Suprapubic skin (tissue), 4 donors: Measurements from ENCODE around the gene KCTD11. TPM values are rescaled to one million over a fixed set of nuclear protein-coding genes. Genes with fewer than 3 reads are reported as not detected.

Source experiments
- DNase-seq, 2 donors: peaks; one replicate each; pipeline ENCODE4 v3.0.0-alpha.2; 2019; ENCODE audit warnings: low spot score in 2 of 2
- H3K27ac ChIP-seq: fragments of 200-600 bp; sonication (generic); one replicate; pipeline ENCODE4 v1.5.1; 2019
- H3K27me3 ChIP-seq: fragments of 200-600 bp; sonication (generic); one replicate; pipeline ENCODE4 v1.5.1; 2019
- H3K36me3 ChIP-seq: fragments of 200-600 bp; sonication (generic); one replicate; pipeline ENCODE4 v1.5.1; 2019
- H3K4me1 ChIP-seq: fragments of 200-600 bp; sonication (generic); one replicate; pipeline ENCODE4 v1.5.1; 2019
- H3K4me3 ChIP-seq: fragments of 200-600 bp; sonication (generic); one replicate; pipeline ENCODE4 v1.5.1; 2019; ENCODE audit warnings: mild to moderate bottlenecking
- H3K9me3 ChIP-seq: fragments of 200-600 bp; sonication (generic); one replicate; pipeline ENCODE4 v1.5.1; 2019
- CTCF ChIP-seq, 2 donors: fragments of 200-600 bp in 1 of 2; fragments of 450-650 bp in 1 of 2; sonication (generic) in 1 of 2; IDR thresholded peaks; one replicate each; pipeline ENCODE4 v1.5.1; 2016 to 2019; ENCODE audit warnings: antibody characterized with exemption in 2 of 2, mild to moderate bottlenecking in 1 of 2, moderate library complexity in 1 of 2
- EP300 ChIP-seq: sonication (generic); formaldehyde crosslinking; IDR thresholded peaks from one replicate; pipeline ENCODE4 v1.6.1; 2017; ENCODE audit warnings: antibody characterized with exemption
- POLR2A ChIP-seq, 2 donors: fragments of 450-650 bp; IDR thresholded peaks; one replicate each; pipeline ENCODE4 v1.6.1; 2017; ENCODE audit warnings: antibody characterized with exemption in 2 of 2, mild to moderate bottlenecking in 2 of 2, moderate library complexity in 2 of 2
- POLR2AphosphoS5 ChIP-seq, 3 donors: sonication (generic); formaldehyde crosslinking; IDR thresholded peaks; one replicate each; pipeline ENCODE4 v1.6.1; 2017; ENCODE audit warnings: antibody characterized with exemption in 3 of 3
- WGBS: methylation state at CpG from one replicate; pipeline ENCODE4 v1.1.5; 2018; 5-methylcytosine and 5-hydroxymethylcytosine counted together
- total RNA-seq, 4 donors: library from RNA; depleted of rRNA; stranded (reverse); fragments of >200 nt; gene quantifications; one replicate each; pipeline ENCODE4 v1.1.0, GENCODE V29; 2016

Gene KCTD11
- total RNA-seq, 4 donors from 2014 or later, result 9.1 to 50.1 (median 32.4) TPM

GRCh38 chr17:7317161-7317803 is 34.7 kb upstream of the KCTD11 start:
- Histone ChIP-seq H3K9me3 (no peaks in the 10 kb centered on the region), H3K27ac (no peak overlapping the region), H3K27me3 (no peaks in the 10 kb centered on the region), H3K4me1 (peaks cover 36% of the 10 kb centered on the region), H3K36me3 (peaks cover 59% of the 10 kb centered on the region), H3K4me3 (no peak overlapping the region)
- 90% methylated on average over 7 of the region's 16 CpGs for WGBS
- TF ChIP-seq CTCF (IDR thresholded peaks at IDR 0.05) (no peak), POLR2AphosphoS5 (IDR thresholded peaks at IDR 0.05) (no peak), EP300 (no peak), POLR2A (IDR thresholded peaks at IDR 0.05) (no peak)
- no peak for DNase-seq

- H3K4me1 ChIP-seq, result peaks cover 29% of the 10 kb centered on the region
- H3K36me3 ChIP-seq, result peaks cover 59% of the 10 kb centered on the region
- H3K9me3 ChIP-seq, result no peaks in the 10 kb centered on the region
- no peaks in the 10 kb centered on the region for H3K27me3 ChIP-seq
- WGBS, result 91% methylated on average over 10 of the region's 13 CpGs
- TF ChIP-seq POLR2A (IDR thresholded peaks at IDR 0.05) (no peak), CTCF (IDR thresholded peaks at IDR 0.05) (no peak), POLR2AphosphoS5 (IDR thresholded peaks at IDR 0.05) (no peak), EP300 (no peak)
- DNase-seq, result no peak
- no peak overlapping the region for H3K4me3 ChIP-seq
- no peak overlapping the region for H3K27ac ChIP-seq
Measured at GRCh38 chr17:7318121-7318860, 33.7 kb upstream of the KCTD11 start.

DNA sequence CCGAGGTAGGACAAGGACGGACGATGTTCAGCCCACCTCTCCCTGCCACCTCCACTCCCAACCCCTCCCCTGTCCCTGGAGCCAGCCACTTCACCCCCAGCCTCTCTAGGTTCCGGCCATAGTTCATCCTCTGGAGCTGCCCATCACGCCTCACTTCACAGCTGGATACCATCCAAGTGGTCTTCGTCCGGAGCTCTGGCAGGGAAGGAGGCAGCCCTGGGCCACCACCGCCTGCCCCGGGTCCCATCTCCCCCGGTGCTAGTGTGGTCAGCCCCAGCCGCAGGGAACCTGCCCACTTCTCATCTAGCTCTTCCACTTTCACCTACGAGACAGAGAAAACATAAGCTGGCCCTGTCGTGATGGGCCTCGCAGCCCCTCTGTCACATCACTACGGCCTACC is 30.5 kb upstream of the KCTD11 start:
- no peak overlapping the region for H3K4me3 ChIP-seq
- peaks cover 2% of the 10 kb centered on the region for H3K4me1 ChIP-seq
- peaks cover 74% of the 10 kb centered on the region for H3K36me3 ChIP-seq
- H3K27me3 ChIP-seq, result no peaks in the 10 kb centered on the region
- H3K9me3 ChIP-seq, result no peaks in the 10 kb centered on the region
- no peak overlapping the region for H3K27ac ChIP-seq
- no peak for DNase-seq
- 90% methylated on average over 14 of the region's 15 CpGs for WGBS
- TF ChIP-seq CTCF (IDR thresholded peaks at IDR 0.05), result no peak
- TF ChIP-seq POLR2AphosphoS5 (IDR thresholded peaks at IDR 0.05), result no peak
- no peak for TF ChIP-seq EP300
- TF ChIP-seq POLR2A (IDR thresholded peaks at IDR 0.05), result no peak

DNA sequence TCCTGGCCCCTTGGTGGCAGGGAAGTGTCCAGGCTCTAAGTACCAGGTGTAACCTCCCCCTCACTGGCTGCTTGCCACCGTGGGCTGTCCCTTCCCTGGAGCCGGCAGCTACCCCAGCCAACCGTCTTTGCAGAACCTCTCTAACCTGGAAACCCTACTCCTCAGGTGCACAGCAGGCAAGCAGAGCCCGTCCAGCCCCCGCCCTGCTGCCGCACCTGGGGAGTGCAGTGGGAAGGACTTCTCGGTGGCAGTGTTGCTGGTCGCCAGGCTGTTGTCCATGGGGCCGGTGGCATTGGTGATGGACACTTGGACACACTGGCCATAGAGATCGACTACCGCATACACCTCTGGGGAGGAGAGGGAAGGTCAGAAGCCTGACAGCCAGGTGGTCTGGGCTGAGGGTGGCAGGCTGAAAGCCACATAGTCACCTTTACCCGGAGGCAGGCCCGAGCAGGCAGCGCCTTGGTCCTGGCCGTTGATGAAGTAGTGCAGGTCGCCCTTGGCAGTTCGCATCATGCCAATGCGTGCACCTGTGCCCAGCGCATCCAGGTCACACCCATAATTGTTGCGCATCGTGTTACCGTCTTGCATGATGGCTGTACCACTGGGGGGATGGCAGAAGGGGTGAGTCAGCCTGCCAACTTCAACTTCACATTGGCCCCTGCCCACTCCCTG is 29.3 kb upstream of the KCTD11 start:
- Histone ChIP-seq H3K4me1 (peaks cover 3% of the 10 kb centered on the region), H3K27ac (no peak overlapping the region), H3K36me3 (peaks cover 69% of the 10 kb centered on the region), H3K9me3 (no peaks in the 10 kb centered on the region), H3K4me3 (no peak overlapping the region), H3K27me3 (no peaks in the 10 kb centered on the region)
- DNase-seq, result no peak
- no peak for TF ChIP-seq POLR2A (IDR thresholded peaks at IDR 0.05)
- TF ChIP-seq CTCF (IDR thresholded peaks at IDR 0.05), result no peak
- TF ChIP-seq EP300, result no peak
- no peak for TF ChIP-seq POLR2AphosphoS5 (IDR thresholded peaks at IDR 0.05)
- no CpG with 5 or more reads among the region's 22 CpGs for WGBS
